ENCODE data around the gene VAV3.

- TF ChIP-seq CTCF (optimal IDR thresholded peaks at IDR 0.05 in 1 of 3, IDR thresholded peaks at IDR 0.05 in 1 of 3, conservative IDR thresholded peaks at IDR 0.05 in 1 of 3; ENCODE audit: extremely low read depth in 1 of 3, insufficient read depth in 2 of 3, low read length in 3 of 3) (no peak), EZH2 (IDR thresholded peaks at IDR 0.05; ENCODE audit: low read length) (no peak)
Observed at GRCh38 chr1:107785496-107786202, 179.3 kb downstream of the VAV3 start.
